ENCODE data around the gene OGFR.

The OGFR gene

DNA sequence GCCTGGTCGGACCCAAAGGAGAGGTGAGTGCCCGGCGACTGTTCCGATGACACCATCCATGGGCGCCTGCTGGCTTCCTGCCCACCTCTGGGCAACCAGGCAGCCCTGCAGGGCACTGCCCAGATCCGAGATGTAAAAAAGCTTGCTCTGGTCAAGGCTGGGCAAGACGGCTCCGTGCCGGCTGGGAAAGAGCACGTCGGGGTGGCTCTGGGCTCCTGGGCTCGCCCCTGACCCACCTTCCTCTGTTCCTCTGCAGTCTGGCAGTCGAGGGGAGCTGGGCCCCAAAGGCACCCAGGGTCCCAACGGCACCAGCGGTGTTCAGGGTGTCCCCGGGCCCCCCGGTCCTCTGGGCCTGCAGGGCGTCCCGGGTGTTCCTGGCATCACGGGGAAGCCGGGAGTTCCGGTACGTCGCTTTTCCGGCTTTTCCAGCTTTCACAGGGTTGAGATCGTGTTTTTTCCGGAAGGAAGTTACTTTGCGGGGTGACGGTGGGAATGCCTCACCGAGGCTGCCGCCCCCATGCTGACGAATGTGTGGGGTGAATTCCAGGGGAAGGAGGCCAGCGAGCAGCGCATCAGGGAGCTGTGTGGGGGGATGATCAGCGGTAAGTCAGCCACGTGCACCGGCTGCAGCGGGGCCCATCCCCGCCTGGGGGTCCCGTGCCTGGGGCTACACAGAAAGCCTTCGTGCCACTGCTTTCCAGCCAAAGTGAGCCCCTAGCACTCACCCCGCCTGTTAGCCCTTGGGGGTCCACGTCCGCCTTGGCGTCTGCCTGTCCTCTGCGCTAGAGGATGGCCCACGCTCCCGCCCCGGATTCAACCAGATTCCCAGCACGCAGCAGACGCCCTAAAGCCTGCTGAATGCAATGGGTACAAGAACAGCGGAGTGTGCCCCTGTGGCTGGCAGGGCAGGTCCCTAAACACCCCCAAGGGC is 31.6 kb downstream of the OGFR start:
- Histone ChIP-seq H2AFZ (ENCODE audit: low read length, unreplicated experiment) (no peak overlapping the region), H3K36me3 (ENCODE audit: insufficient read depth, low read length) (no peaks in the 10 kb centered on the region), H3K4me1 (ENCODE audit: control insufficient read depth, insufficient read depth, low read length, unreplicated experiment) (no peaks in the 10 kb centered on the region)

DNA sequence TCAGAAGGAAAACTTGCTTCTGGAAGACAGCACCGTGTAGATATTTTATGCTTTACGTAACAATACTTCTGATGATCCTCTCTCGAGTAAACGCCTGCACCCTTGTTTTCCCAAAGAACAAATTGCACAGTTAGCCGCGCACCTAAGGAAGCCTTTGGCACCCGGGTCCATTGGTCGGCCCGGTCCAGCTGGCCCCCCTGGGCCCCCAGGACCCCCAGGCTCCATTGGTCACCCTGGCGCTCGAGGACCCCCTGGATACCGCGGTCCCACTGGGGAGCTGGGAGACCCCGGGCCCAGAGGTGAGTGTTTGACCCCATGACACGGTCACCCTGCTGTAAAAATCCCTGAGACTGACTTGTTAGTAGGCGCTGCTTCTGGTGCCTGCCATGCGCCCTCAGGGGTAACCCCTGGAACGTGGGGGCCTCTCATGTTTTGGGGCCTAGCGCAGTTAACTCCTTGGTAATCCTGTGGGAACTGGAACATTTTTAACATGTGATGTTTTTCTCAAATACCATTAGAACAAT is 32.4 kb downstream of the OGFR start:
- Histone ChIP-seq H3K4me3 (ENCODE audit: low read depth, low read length) (no peak overlapping the region), H3K27me3 (ENCODE audit: insufficient read depth, low read length) (no peaks in the 10 kb centered on the region), H3K36me3 (ENCODE audit: insufficient read depth, low read length) (no peaks in the 10 kb centered on the region), H2AFZ (ENCODE audit: low read length, unreplicated experiment) (no peak overlapping the region), H3K4me1 (ENCODE audit: control insufficient read depth, insufficient read depth, low read length, unreplicated experiment) (no peaks in the 10 kb centered on the region), H3K79me2 (ENCODE audit: control insufficient read depth, insufficient read depth, low read length, unreplicated experiment) (no peaks in the 10 kb centered on the region), H3K27ac (ENCODE audit: low read depth, low read length) (no peak overlapping the region)

More for the DNA sequence above, 31.6 kb downstream of the OGFR start:
- no peaks in the 10 kb centered on the region for H3K27me3 ChIP-seq (ENCODE audit: insufficient read depth, low read length)
- H3K27ac ChIP-seq (ENCODE audit: low read depth, low read length), result no peak overlapping the region
- no peaks in the 10 kb centered on the region for H3K79me2 ChIP-seq (ENCODE audit: control insufficient read depth, insufficient read depth, low read length, unreplicated experiment)
- no peak overlapping the region for H3K4me3 ChIP-seq (ENCODE audit: low read depth, low read length)

DNA sequence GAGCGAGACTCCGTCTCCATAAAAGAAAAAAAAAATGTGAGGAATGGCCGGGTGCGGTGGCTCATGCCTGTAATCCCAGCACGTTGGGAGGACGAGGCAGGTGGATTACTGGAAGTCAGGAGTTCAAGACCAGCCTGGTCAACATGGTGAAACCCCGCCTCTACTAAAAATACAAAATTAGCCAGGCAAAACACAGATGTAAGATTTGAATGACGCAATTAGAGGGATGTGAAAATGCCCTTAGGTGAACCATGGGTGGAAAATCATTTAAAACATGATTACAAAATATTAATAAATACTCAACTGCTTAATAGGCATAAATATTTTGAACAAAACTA is 33.1 kb downstream of the OGFR start:
- Histone ChIP-seq H3K79me2 (ENCODE audit: control insufficient read depth, insufficient read depth, low read length, unreplicated experiment) (no peaks in the 10 kb centered on the region), H3K36me3 (ENCODE audit: insufficient read depth, low read length) (no peaks in the 10 kb centered on the region), H3K4me3 (ENCODE audit: low read depth, low read length) (no peak overlapping the region), H3K27me3 (ENCODE audit: insufficient read depth, low read length) (no peaks in the 10 kb centered on the region), H3K27ac (ENCODE audit: low read depth, low read length) (no peak overlapping the region), H3K4me1 (ENCODE audit: control insufficient read depth, insufficient read depth, low read length, unreplicated experiment) (no peaks in the 10 kb centered on the region), H2AFZ (ENCODE audit: low read length, unreplicated experiment) (no peak overlapping the region)

DNA sequence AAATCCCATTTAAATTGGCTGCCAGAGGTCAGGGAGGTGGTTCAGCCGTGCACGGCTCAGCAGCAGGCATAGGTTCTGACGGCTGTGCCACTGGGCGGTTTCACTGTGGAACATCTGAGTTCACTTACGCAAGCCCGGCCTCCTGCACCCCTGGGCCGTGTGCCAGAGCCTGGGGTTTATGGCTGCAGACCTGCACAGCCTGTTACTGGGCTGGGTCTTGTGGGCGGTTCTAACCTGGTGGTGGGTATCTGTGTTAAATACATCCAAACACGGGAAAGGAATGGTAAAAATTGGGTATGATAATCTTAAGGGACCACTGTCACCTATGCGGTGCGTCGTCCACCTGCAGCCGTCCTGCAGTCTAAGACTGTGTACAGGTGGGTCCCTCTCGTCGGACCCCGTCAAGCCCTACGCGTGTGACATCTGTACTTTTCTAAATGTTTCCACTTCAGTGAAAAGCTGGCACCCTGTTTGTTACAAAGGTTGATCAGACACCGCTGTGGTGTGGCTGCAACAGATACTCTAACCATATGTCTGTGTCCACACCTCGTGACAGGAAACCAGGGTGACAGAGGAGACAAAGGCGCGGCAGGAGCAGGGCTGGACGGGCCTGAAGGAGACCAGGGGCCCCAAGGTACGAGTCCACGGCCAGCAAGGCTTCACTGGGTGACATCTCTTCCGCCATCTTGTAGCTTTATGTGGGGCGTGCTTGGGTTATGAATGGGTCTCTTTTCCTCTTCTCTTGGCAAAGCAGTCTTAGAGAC is 33.7 kb downstream of the OGFR start:
- no peaks in the 10 kb centered on the region for H3K4me1 ChIP-seq (ENCODE audit: control insufficient read depth, insufficient read depth, low read length, unreplicated experiment)
- no peak overlapping the region for H2AFZ ChIP-seq (ENCODE audit: low read length, unreplicated experiment)
- H3K27me3 ChIP-seq (ENCODE audit: insufficient read depth, low read length), result no peaks in the 10 kb centered on the region
- no peaks in the 10 kb centered on the region for H3K79me2 ChIP-seq (ENCODE audit: control insufficient read depth, insufficient read depth, low read length, unreplicated experiment)
- no peak overlapping the region for H3K4me3 ChIP-seq (ENCODE audit: low read depth, low read length)
- H3K36me3 ChIP-seq (ENCODE audit: insufficient read depth, low read length), result no peaks in the 10 kb centered on the region
- H3K27ac ChIP-seq (ENCODE audit: low read depth, low read length), result no peak overlapping the region

DNA sequence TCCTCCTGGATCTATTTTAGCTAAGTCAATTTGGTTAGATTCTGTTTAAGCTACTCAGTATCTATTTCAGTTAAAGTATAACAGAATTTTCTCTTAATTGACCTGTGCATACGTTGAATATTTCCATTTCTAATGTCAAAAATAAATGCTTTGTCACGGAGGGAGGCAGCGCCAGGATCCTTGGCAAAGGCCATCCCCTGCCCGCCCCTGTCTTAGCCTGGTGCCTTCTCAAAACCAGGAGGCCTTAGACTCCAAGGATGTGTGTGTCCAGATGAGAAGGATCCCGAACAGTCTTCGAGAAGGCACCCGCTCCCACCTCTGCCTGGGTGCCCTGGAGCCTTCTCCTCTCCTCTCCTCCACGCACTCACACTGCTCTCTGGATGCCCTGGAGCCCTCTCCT is 34.6 kb downstream of the OGFR start:
- no peaks in the 10 kb centered on the region for H3K79me2 ChIP-seq (ENCODE audit: control insufficient read depth, insufficient read depth, low read length, unreplicated experiment)
- no peak overlapping the region for H3K4me3 ChIP-seq (ENCODE audit: low read depth, low read length)
- H3K27ac ChIP-seq (ENCODE audit: low read depth, low read length), result no peak overlapping the region
- H3K4me1 ChIP-seq (ENCODE audit: control insufficient read depth, insufficient read depth, low read length, unreplicated experiment), result no peaks in the 10 kb centered on the region
- no peaks in the 10 kb centered on the region for H3K36me3 ChIP-seq (ENCODE audit: insufficient read depth, low read length)
- H2AFZ ChIP-seq (ENCODE audit: low read length, unreplicated experiment), result no peak overlapping the region
- no peaks in the 10 kb centered on the region for H3K27me3 ChIP-seq (ENCODE audit: insufficient read depth, low read length)

DNA sequence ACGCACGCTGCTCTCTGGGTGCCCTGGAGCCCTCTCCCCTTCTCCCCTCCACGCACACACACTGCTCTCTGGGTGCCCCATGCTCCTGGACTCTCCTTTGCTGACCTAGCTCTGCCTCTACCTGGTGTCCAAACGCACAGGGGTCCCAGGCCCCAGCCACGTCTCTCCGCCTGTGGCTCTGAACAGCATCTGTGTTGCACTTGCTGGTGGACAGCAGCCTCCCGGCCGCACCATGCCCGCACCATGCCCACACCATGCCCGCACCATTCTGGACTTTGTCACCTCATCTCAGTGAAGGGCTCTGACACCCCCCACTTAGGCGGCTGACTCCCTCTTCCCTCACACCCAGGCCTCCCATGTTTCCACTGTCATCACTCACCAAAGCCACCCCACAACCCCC is 35.2 kb downstream of the OGFR start:
- no peak overlapping the region for H2AFZ ChIP-seq (ENCODE audit: low read length, unreplicated experiment)
- H3K27me3 ChIP-seq (ENCODE audit: insufficient read depth, low read length), result no peaks in the 10 kb centered on the region
- H3K36me3 ChIP-seq (ENCODE audit: insufficient read depth, low read length), result no peaks in the 10 kb centered on the region
- no peak overlapping the region for H3K4me3 ChIP-seq (ENCODE audit: low read depth, low read length)
- no peaks in the 10 kb centered on the region for H3K79me2 ChIP-seq (ENCODE audit: control insufficient read depth, insufficient read depth, low read length, unreplicated experiment)
- no peak overlapping the region for H3K27ac ChIP-seq (ENCODE audit: low read depth, low read length)
- no peaks in the 10 kb centered on the region for H3K4me1 ChIP-seq (ENCODE audit: control insufficient read depth, insufficient read depth, low read length, unreplicated experiment)

DNA sequence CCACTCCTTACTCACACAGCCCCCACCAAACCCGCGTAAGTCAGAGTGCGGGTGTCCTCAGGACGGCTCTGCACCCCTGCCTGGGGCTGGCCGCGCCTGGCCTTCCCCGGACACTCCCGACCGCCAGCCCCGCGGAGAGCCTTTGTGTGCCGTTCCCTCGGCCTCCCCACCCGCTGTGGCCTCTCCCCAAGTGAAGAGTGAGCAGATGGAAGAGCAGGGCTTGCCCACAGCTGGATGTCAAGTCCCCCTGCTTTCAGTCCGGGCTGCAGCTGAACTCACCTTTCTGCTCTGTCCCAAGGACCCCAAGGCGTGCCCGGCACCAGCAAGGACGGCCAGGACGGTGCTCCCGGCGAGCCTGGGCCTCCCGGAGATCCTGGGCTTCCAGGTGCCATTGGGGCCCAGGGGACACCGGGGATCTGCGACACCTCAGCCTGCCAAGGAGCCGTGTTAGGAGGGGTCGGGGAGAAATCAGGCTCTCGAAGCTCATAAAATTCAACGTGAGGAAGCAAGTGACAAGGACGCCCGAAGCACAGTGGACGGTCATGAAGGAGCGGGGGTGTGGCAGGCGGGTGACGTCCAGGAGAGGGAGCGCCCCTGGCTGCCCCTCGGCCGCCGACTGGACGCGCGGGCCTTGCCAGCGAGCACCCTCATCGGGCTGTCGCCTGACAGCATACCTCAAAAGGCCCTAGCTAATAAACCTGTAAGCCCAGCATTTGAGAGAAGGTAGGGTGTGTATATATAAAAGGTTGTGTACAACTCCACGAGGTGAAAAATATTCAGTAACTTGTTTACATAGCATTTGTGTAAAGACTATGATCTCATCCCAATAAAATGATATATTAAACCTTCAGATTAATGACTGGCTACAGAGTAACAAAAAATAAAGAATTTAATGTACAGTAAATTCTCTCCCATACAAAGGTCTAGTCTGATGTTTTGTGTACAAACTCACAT is 35.9 kb downstream of the OGFR start:
- Histone ChIP-seq H2AFZ (ENCODE audit: low read length, unreplicated experiment) (no peak overlapping the region), H3K27me3 (ENCODE audit: insufficient read depth, low read length) (no peaks in the 10 kb centered on the region), H3K4me1 (ENCODE audit: control insufficient read depth, insufficient read depth, low read length, unreplicated experiment) (no peaks in the 10 kb centered on the region), H3K36me3 (ENCODE audit: insufficient read depth, low read length) (peaks cover 3% of the 10 kb centered on the region; the same call in 1 of the 2 replicates), H3K27ac (ENCODE audit: low read depth, low read length) (no peak overlapping the region), H3K4me3 (ENCODE audit: low read depth, low read length) (no peak overlapping the region), H3K79me2 (ENCODE audit: control insufficient read depth, insufficient read depth, low read length, unreplicated experiment) (no peaks in the 10 kb centered on the region)

DNA sequence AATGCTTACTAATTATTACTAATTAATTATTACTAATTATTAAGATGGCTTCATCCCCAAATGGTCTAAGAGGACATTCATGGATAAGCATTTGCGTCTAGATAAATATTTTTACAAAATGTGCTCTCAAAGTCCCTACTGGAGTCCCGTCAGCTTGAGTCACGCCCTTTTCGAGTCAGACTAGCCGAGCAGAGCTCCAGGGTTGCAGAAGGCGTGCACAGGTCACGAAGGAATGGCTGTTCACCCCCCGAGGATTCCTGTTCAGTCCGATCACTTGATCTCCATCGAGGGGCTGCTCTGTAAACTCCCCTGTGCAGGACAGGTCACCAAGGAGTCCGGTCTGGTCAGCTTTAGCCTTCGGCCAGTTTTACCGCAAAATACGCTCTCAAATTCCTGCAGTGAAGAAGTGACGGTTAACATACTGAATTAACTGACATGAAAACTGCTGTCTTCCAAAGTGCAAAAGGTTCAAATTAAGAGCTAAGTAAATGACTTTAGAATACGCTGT is 37.1 kb downstream of the OGFR start:
- H3K27me3 ChIP-seq (ENCODE audit: insufficient read depth, low read length), result no peaks in the 10 kb centered on the region
- H2AFZ ChIP-seq (ENCODE audit: low read length, unreplicated experiment), result no peak overlapping the region
- H3K4me1 ChIP-seq (ENCODE audit: control insufficient read depth, insufficient read depth, low read length, unreplicated experiment), result no peaks in the 10 kb centered on the region
- no peak overlapping the region for H3K27ac ChIP-seq (ENCODE audit: low read depth, low read length)
- no peaks in the 10 kb centered on the region for H3K79me2 ChIP-seq (ENCODE audit: control insufficient read depth, insufficient read depth, low read length, unreplicated experiment)
- no peak overlapping the region for H3K4me3 ChIP-seq (ENCODE audit: low read depth, low read length)
- H3K36me3 ChIP-seq (ENCODE audit: insufficient read depth, low read length), result peaks cover 7% of the 10 kb centered on the region; the same call in 1 of the 2 replicates

DNA sequence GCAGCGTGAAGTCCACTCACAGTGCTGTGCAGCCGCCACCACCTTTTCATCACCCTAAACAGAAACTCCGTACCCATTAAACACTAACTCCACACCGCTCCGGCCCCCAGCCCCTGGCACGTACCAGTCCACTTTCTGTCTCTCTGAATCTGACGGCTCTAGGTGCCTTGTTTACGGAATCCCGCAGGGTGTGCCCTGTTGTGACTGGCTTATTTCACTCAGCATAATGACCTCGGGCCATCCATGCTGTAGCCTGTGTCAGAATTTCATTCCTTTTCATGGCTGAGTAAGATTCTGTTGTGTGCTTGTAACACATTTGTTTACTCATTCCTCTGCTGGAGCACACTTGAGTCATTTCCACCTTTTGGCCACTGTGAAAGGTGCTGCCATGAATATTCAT is 39.0 kb downstream of the OGFR start:
- H3K4me3 ChIP-seq (ENCODE audit: low read depth, low read length), result no peak overlapping the region

DNA sequence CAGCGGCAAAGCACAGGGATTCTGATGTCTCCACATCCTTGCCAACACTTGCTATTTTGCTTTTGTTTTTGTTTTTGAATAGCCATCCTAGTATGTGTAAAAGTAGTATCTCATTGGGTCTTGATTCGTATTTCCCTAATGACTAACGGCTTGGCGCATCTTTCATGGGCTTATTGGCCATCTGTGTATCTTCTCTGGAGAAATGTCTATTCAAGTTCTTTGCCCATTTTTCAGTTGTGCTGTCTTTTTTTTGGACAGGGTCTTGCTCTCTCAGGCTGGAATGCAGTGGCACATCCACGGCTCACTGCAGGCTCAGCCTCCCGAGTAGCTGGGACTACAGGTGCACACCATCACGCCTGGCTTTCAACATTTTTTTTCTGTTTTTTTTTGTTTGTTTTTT is 39.5 kb downstream of the OGFR start:
- Histone ChIP-seq H3K4me3 (ENCODE audit: low read depth, low read length) (no peak overlapping the region), H3K36me3 (ENCODE audit: insufficient read depth, low read length) (peaks cover 7% of the 10 kb centered on the region; the same call in 1 of the 2 replicates), H3K4me1 (ENCODE audit: control insufficient read depth, insufficient read depth, low read length, unreplicated experiment) (no peaks in the 10 kb centered on the region), H3K27ac (ENCODE audit: low read depth, low read length) (no peak overlapping the region), H3K79me2 (ENCODE audit: control insufficient read depth, insufficient read depth, low read length, unreplicated experiment) (no peaks in the 10 kb centered on the region), H3K27me3 (ENCODE audit: insufficient read depth, low read length) (no peaks in the 10 kb centered on the region), H2AFZ (ENCODE audit: low read length, unreplicated experiment) (no peak overlapping the region)

More for the DNA sequence above, 39.0 kb downstream of the OGFR start:
- Histone ChIP-seq H3K36me3 (ENCODE audit: insufficient read depth, low read length) (peaks cover 7% of the 10 kb centered on the region; the same call in 1 of the 2 replicates), H3K27me3 (ENCODE audit: insufficient read depth, low read length) (no peaks in the 10 kb centered on the region), H3K4me1 (ENCODE audit: control insufficient read depth, insufficient read depth, low read length, unreplicated experiment) (no peaks in the 10 kb centered on the region), H3K27ac (ENCODE audit: low read depth, low read length) (no peak overlapping the region), H3K79me2 (ENCODE audit: control insufficient read depth, insufficient read depth, low read length, unreplicated experiment) (no peaks in the 10 kb centered on the region), H2AFZ (ENCODE audit: low read length, unreplicated experiment) (no peak overlapping the region)

All from ACC112 (cell line).